Germinal center (tissue), 1 donor: ENCODE measurements around the gene MKLN1.
"Not testable (repeated sequence)": the region's sequence is repeated elsewhere in the genome, so short reads cannot be mapped to it uniquely, and the experiment has no call there.

Experiments
- DNase-seq: peaks from one replicate; pipeline ENCODE4 v3.0.0; 2012; ENCODE audit warnings: mixed read lengths, low spot score

MKLN1 gene

GRCh38 chr7:131501930-131502685 lies 174.4 kb downstream of the MKLN1 start:
- DNase-seq, result no peak

- no peak for DNase-seq
Observed at GRCh38 chr7:131502810-131503508, 175.3 kb downstream of the MKLN1 start.

GRCh38 chr7:131503639-131504038 lies 176.0 kb downstream of the MKLN1 start:
- no peak for DNase-seq

- DNase-seq, result no peak
Observed at GRCh38 chr7:131504157-131504899, 176.7 kb downstream of the MKLN1 start.

- not testable (repeated sequence) for DNase-seq
Observed at GRCh38 chr7:131505037-131505620, 177.5 kb downstream of the MKLN1 start.

- no peak for DNase-seq
Observed at GRCh38 chr7:131505636-131506557, 178.2 kb downstream of the MKLN1 start.

GRCh38 chr7:131506597-131506996 lies 178.9 kb downstream of the MKLN1 start:
- no peak for DNase-seq

GRCh38 chr7:131507592-131508331 lies 180.1 kb downstream of the MKLN1 start:
- peak; percentile 69 for DNase-seq

- no peak for DNase-seq
Observed at GRCh38 chr7:131508754-131509486, 181.2 kb downstream of the MKLN1 start.

GRCh38 chr7:131509781-131510180 lies 182.1 kb downstream of the MKLN1 start:
- no peak for DNase-seq

- no peak for DNase-seq
Observed at GRCh38 chr7:131511071-131511470, 183.4 kb downstream of the MKLN1 start.

GRCh38 chr7:131511774-131512535 lies 184.3 kb downstream of the MKLN1 start:
- DNase-seq, result no peak

- peak; percentile 81 for DNase-seq
Observed at GRCh38 chr7:131513245-131514061, 185.8 kb downstream of the MKLN1 start.

GRCh38 chr7:131515471-131515870 lies 187.8 kb downstream of the MKLN1 start:
- DNase-seq, result not testable (repeated sequence)

GRCh38 chr7:131517218-131517923 lies 189.7 kb downstream of the MKLN1 start:
- no peak for DNase-seq

- no peak for DNase-seq
Observed at GRCh38 chr7:131518626-131519025, 190.9 kb downstream of the MKLN1 start.

GRCh38 chr7:131521651-131522163 lies 194.0 kb downstream of the MKLN1 start:
- DNase-seq, result no peak
